Coronary artery (tissue), 2 donors: ENCODE results near the gene KCNK7.
A peak's percentile ranks its signal among the peaks of the same experiment; 100 is the strongest.
"Not testable (repeated sequence)": the region's sequence is repeated elsewhere in the genome, so short reads cannot be mapped to it uniquely, and the experiment has no call there.

Experiments used
- DNase-seq: peaks from one replicate; pipeline ENCODE4 v3.0.0-alpha.2; 2017; ENCODE audit warnings: low spot score
- H3K27ac ChIP-seq, 2 donors: fragments of 200-600 bp; sonication (generic); one replicate each; pipeline ENCODE4 v1.5.1; 2016 to 2019
- H3K4me3 ChIP-seq: fragments of 200-600 bp; sonication (generic); 2 replicates; pipeline ENCODE4 v1.5.1; 2016; ENCODE audit warnings: mild to moderate bottlenecking, moderate library complexity
- CTCF ChIP-seq: fragments of 200-600 bp; sonication (generic); IDR thresholded peaks from one replicate; pipeline ENCODE4 v1.5.1; 2019; ENCODE audit warnings: antibody characterized with exemption

Gene KCNK7

GRCh38 chr11:65571940-65572339 is 23.7 kb downstream of the KCNK7 start:
- no peak for DNase-seq
- TF ChIP-seq CTCF = peak; percentile 20

GRCh38 chr11:65571420-65571819 is 24.2 kb downstream of the KCNK7 start:
- peak overlapping the region; percentile 98 for H3K4me3 ChIP-seq

More at GRCh38 chr11:65571940-65572339, 23.7 kb downstream of the KCNK7 start:
- Histone ChIP-seq H3K27ac (peak overlapping the region; percentile 86 to 100), H3K4me3 (peak overlapping the region; percentile 98)

GRCh38 chr11:65569973-65570918 is 25.4 kb downstream of the KCNK7 start, which contains the start of gene ZNRD2:
Gene ZNRD2, plus strand, starts transcription at chr11:65570477. Its CDS starts 15 bp downstream, at chr11:65570492.
- TF ChIP-seq CTCF = no peak
- peak within 1 kb of the TSS; percentile 96 to 100 for H3K27ac ChIP-seq

More at GRCh38 chr11:65571420-65571819, 24.2 kb downstream of the KCNK7 start:
- TF ChIP-seq CTCF = no peak
- H3K27ac ChIP-seq = peak overlapping the region; percentile 86 to 100
- DNase-seq = no peak

GRCh38 chr11:65569164-65569972 is 26.2 kb downstream of the KCNK7 start:
- H3K4me3 ChIP-seq = peak overlapping the region; percentile 98
- DNase-seq = peak; percentile 82
- TF ChIP-seq CTCF = no peak
- peak overlapping the region; percentile 96 to 100 for H3K27ac ChIP-seq

More at GRCh38 chr11:65569973-65570918, 25.4 kb downstream of the KCNK7 start, which contains the start of gene ZNRD2:
- H3K4me3 ChIP-seq = peak within 1 kb of the TSS; percentile 98
- DNase-seq = peak; percentile 99

GRCh38 chr11:65565624-65566453 is 29.8 kb downstream of the KCNK7 start:
- Histone ChIP-seq H3K27ac (peak overlapping the region; percentile 1 to 43), H3K4me3 (no peak overlapping the region)
- TF ChIP-seq CTCF = no peak
- no peak for DNase-seq

GRCh38 chr11:65564879-65565559 is 30.6 kb downstream of the KCNK7 start:
- DNase-seq, H3K4me3 ChIP-seq: not testable (repeated sequence)
- H3K27ac ChIP-seq = peak overlapping the region in 1 of 2 donors; percentile 24
